ENCODE data around the gene LIN37.
"Not testable (repeated sequence)": the region's sequence is repeated elsewhere in the genome, so short reads cannot be mapped to it uniquely, and the experiment has no call there.

Gene LIN37

GRCh38 chr19:35722461-35722860, 25.9 kb upstream of the LIN37 start:
- Histone ChIP-seq H3K4me3 (ENCODE audit: low read depth, low read length) (no peak overlapping the region), H3K27ac (ENCODE audit: low read depth, low read length) (no peak overlapping the region), H4K91ac (ENCODE audit: low read depth, low read length) (no peak overlapping the region), H3K79me1 (ENCODE audit: low read length) (no peaks in the 10 kb centered on the region), H3K4me2 (ENCODE audit: low read length) (no peak overlapping the region), H2BK5ac (ENCODE audit: low read depth, low read length, poor library complexity) (no peak overlapping the region), H3K4ac (ENCODE audit: low read depth, low read length) (no peak overlapping the region), H3K36me3 (ENCODE audit: control insufficient read depth in 1 of 2, insufficient read depth in 2 of 2, low read length in 2 of 2) (peaks cover 72 to 73% of the 10 kb centered on the region in 2 experiments), H2BK12ac (ENCODE audit: low read length) (no peak overlapping the region), H3K23ac (ENCODE audit: low read length) (no peak overlapping the region), H3K9me3 (ENCODE audit: insufficient read depth, low read depth, low read length) (no peaks in the 10 kb centered on the region), H3K9ac (ENCODE audit: low read length) (no peak overlapping the region), H3K14ac (ENCODE audit: low read length) (no peak overlapping the region), H3K18ac (ENCODE audit: low read length) (no peak overlapping the region), H3K27me3 (ENCODE audit: insufficient read depth, low read length) (no peaks in the 10 kb centered on the region), H2AFZ (ENCODE audit: insufficient read depth, low read length, poor library complexity) (no peak overlapping the region), H3K4me1 (ENCODE audit: control insufficient read depth in 1 of 2, insufficient read depth in 2 of 2, low read length in 2 of 2) (peaks cover 0 to 7% of the 10 kb centered on the region in 2 experiments), H4K8ac (ENCODE audit: low read depth, low read length) (no peak overlapping the region), H3K79me2 (ENCODE audit: control insufficient read depth, insufficient read depth, low read length, poor library complexity) (peaks cover 10% of the 10 kb centered on the region), H4K12ac (ENCODE audit: low read depth, low read length) (no peak overlapping the region), H2AK5ac (ENCODE audit: low read length) (no peak overlapping the region), H2BK120ac (ENCODE audit: insufficient read depth, low read length, poor library complexity) (no peak overlapping the region)
- no CpG with 5 or more reads among the region's 14 CpGs for WGBS (ENCODE audit: extremely low coverage, insufficient coverage, insufficient read length)
- no peak for DNase-seq

DNA sequence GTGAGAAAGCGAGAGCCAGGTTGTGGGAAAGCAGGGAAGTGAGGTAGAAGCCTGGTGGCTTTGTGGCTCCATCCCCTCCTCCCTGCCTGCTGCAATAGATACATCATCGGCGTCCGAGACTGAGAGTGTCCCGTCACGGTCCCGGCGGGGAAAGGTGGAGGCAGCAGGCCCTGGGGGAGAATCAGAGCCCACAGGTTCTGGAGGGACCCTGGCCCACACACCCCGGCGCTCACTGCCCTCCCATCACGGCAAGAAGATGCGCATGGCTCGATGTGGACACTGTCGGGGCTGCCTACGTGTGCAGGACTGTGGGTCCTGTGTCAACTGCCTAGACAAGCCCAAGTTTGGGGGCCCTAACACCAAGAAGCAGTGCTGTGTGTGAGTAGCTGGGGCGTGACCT, 25.5 kb upstream of the LIN37 start:
- no CpG with 5 or more reads among the region's 16 CpGs for WGBS (ENCODE audit: extremely low coverage, insufficient coverage, insufficient read length)
- H3K27ac ChIP-seq (ENCODE audit: low read depth, low read length): no peak overlapping the region
- no peak overlapping the region for H2AK5ac ChIP-seq (ENCODE audit: low read length)

GRCh38 chr19:35723671-35724070, 24.7 kb upstream of the LIN37 start:
- peaks cover 0 to 7% of the 10 kb centered on the region in 2 experiments for H3K4me1 ChIP-seq (ENCODE audit: control insufficient read depth in 1 of 2, insufficient read depth in 2 of 2, low read length in 2 of 2)
- no peak overlapping the region for H4K12ac ChIP-seq (ENCODE audit: low read depth, low read length)
- H4K91ac ChIP-seq (ENCODE audit: low read depth, low read length): no peak overlapping the region
- H3K14ac ChIP-seq (ENCODE audit: low read length): no peak overlapping the region
- no peaks in the 10 kb centered on the region for H3K27me3 ChIP-seq (ENCODE audit: insufficient read depth, low read length)
- DNase-seq: no peak
- no peak overlapping the region for H3K4ac ChIP-seq (ENCODE audit: low read depth, low read length)
- H3K18ac ChIP-seq (ENCODE audit: low read length): no peak overlapping the region
- H2AK5ac ChIP-seq (ENCODE audit: low read length): no peak overlapping the region
- no peak overlapping the region for H3K9ac ChIP-seq (ENCODE audit: low read length)
- H3K79me2 ChIP-seq (ENCODE audit: control insufficient read depth, insufficient read depth, low read length, poor library complexity): peaks cover 5% of the 10 kb centered on the region
- WGBS (ENCODE audit: extremely low coverage, insufficient coverage, insufficient read length): no CpG with 5 or more reads among the region's 24 CpGs
- H3K23ac ChIP-seq (ENCODE audit: low read length): no peak overlapping the region
- H2BK12ac ChIP-seq (ENCODE audit: low read length): no peak overlapping the region
- no peak overlapping the region for H3K27ac ChIP-seq (ENCODE audit: low read depth, low read length)
- H2AFZ ChIP-seq (ENCODE audit: insufficient read depth, low read length, poor library complexity): no peak overlapping the region
- H3K79me1 ChIP-seq (ENCODE audit: low read length): no peaks in the 10 kb centered on the region
- no peak overlapping the region for H2BK120ac ChIP-seq (ENCODE audit: insufficient read depth, low read length, poor library complexity)
- H3K4me2 ChIP-seq (ENCODE audit: low read length): no peak overlapping the region
- no peak overlapping the region for H4K8ac ChIP-seq (ENCODE audit: low read depth, low read length)
- H2BK5ac ChIP-seq (ENCODE audit: low read depth, low read length, poor library complexity): no peak overlapping the region
- no peak overlapping the region for H3K4me3 ChIP-seq (ENCODE audit: low read depth, low read length)
- peaks cover 84 to 85% of the 10 kb centered on the region in 2 experiments for H3K36me3 ChIP-seq (ENCODE audit: control insufficient read depth in 1 of 2, insufficient read depth in 2 of 2, low read length in 2 of 2)
- H3K9me3 ChIP-seq (ENCODE audit: insufficient read depth, low read depth, low read length): no peaks in the 10 kb centered on the region

More for the DNA sequence above, 25.5 kb upstream of the LIN37 start:
- H3K79me1 ChIP-seq (ENCODE audit: low read length): no peaks in the 10 kb centered on the region
- no peak overlapping the region for H2BK120ac ChIP-seq (ENCODE audit: insufficient read depth, low read length, poor library complexity)
- no peaks in the 10 kb centered on the region for H3K9me3 ChIP-seq (ENCODE audit: insufficient read depth, low read depth, low read length)
- H4K8ac ChIP-seq (ENCODE audit: low read depth, low read length): no peak overlapping the region
- H4K12ac ChIP-seq (ENCODE audit: low read depth, low read length): no peak overlapping the region
- no peak overlapping the region for H3K9ac ChIP-seq (ENCODE audit: low read length)
- no peak overlapping the region for H3K4me2 ChIP-seq (ENCODE audit: low read length)
- H3K4me1 ChIP-seq (ENCODE audit: control insufficient read depth in 1 of 2, insufficient read depth in 2 of 2, low read length in 2 of 2): peaks cover 0 to 7% of the 10 kb centered on the region in 2 experiments
- no peaks in the 10 kb centered on the region for H3K27me3 ChIP-seq (ENCODE audit: insufficient read depth, low read length)
- no peak overlapping the region for H3K4me3 ChIP-seq (ENCODE audit: low read depth, low read length)
- H3K23ac ChIP-seq (ENCODE audit: low read length): no peak overlapping the region
- no peak overlapping the region for H3K18ac ChIP-seq (ENCODE audit: low read length)
- H3K14ac ChIP-seq (ENCODE audit: low read length): no peak overlapping the region
- H2BK12ac ChIP-seq (ENCODE audit: low read length): no peak overlapping the region
- no peak overlapping the region for H3K4ac ChIP-seq (ENCODE audit: low read depth, low read length)
- peaks cover 10% of the 10 kb centered on the region for H3K79me2 ChIP-seq (ENCODE audit: control insufficient read depth, insufficient read depth, low read length, poor library complexity)
- no peak for DNase-seq
- no peak overlapping the region for H2BK5ac ChIP-seq (ENCODE audit: low read depth, low read length, poor library complexity)
- peaks cover 77% of the 10 kb centered on the region in 2 experiments for H3K36me3 ChIP-seq (ENCODE audit: control insufficient read depth in 1 of 2, insufficient read depth in 2 of 2, low read length in 2 of 2)
- no peak overlapping the region for H2AFZ ChIP-seq (ENCODE audit: insufficient read depth, low read length, poor library complexity)
- H4K91ac ChIP-seq (ENCODE audit: low read depth, low read length): no peak overlapping the region

GRCh38 chr19:35724132-35724531, 24.2 kb upstream of the LIN37 start:
- H3K14ac ChIP-seq (ENCODE audit: low read length); H2BK5ac ChIP-seq (ENCODE audit: low read depth, low read length, poor library complexity); H2BK120ac ChIP-seq (ENCODE audit: insufficient read depth, low read length, poor library complexity); H3K4me1 ChIP-seq (ENCODE audit: control insufficient read depth in 1 of 2, insufficient read depth in 2 of 2, low read length in 2 of 2); H3K79me1 ChIP-seq (ENCODE audit: low read length); H3K27ac ChIP-seq (ENCODE audit: low read depth, low read length); DNase-seq; H3K9me3 ChIP-seq (ENCODE audit: insufficient read depth, low read depth, low read length); H3K9ac ChIP-seq (ENCODE audit: low read length); H3K18ac ChIP-seq (ENCODE audit: low read length); H3K27me3 ChIP-seq (ENCODE audit: insufficient read depth, low read length); H2AFZ ChIP-seq (ENCODE audit: insufficient read depth, low read length, poor library complexity); H4K12ac ChIP-seq (ENCODE audit: low read depth, low read length); H3K4me3 ChIP-seq (ENCODE audit: low read depth, low read length); H3K4me2 ChIP-seq (ENCODE audit: low read length); H3K79me2 ChIP-seq (ENCODE audit: control insufficient read depth, insufficient read depth, low read length, poor library complexity); H2AK5ac ChIP-seq (ENCODE audit: low read length); H4K91ac ChIP-seq (ENCODE audit: low read depth, low read length); H3K4ac ChIP-seq (ENCODE audit: low read depth, low read length); H2BK12ac ChIP-seq (ENCODE audit: low read length); H3K23ac ChIP-seq (ENCODE audit: low read length); H4K8ac ChIP-seq (ENCODE audit: low read depth, low read length): not testable (repeated sequence)
- WGBS (ENCODE audit: extremely low coverage, insufficient coverage, insufficient read length): no CpG with 5 or more reads among the region's 7 CpGs
- peaks cover 89 to 90% of the 10 kb centered on the region in 2 experiments for H3K36me3 ChIP-seq (ENCODE audit: control insufficient read depth in 1 of 2, insufficient read depth in 2 of 2, low read length in 2 of 2)
